Rectal smooth muscle tissue (tissue), 1 donor: ENCODE data around the gene SH3BP5.

Source experiments
- H3K27ac ChIP-seq: one replicate; pipeline ENCODE4 v1.7.0; 2013; ENCODE audit warnings: low read depth, low read length, inconsistent platforms
- H3K27me3 ChIP-seq: one replicate; pipeline ENCODE4 v1.7.0; 2013; ENCODE audit warnings: low read length; ENCODE audit not compliant: control insufficient read depth, insufficient read depth
- H3K36me3 ChIP-seq: one replicate; pipeline ENCODE4 v1.7.0; 2013; ENCODE audit warnings: low read length; ENCODE audit not compliant: control insufficient read depth, insufficient read depth
- H3K4me1 ChIP-seq: one replicate; pipeline ENCODE4 v1.7.0; 2013; ENCODE audit warnings: low read length; ENCODE audit not compliant: control insufficient read depth, insufficient read depth
- H3K4me3 ChIP-seq: one replicate; pipeline ENCODE4 v1.7.0; 2013; ENCODE audit warnings: low read length
- H3K9ac ChIP-seq: one replicate; pipeline ENCODE4 v1.7.0; 2013; ENCODE audit warnings: low read length

Gene SH3BP5

GRCh38 chr3:15345066-15345607, 12.8 kb upstream of the SH3BP5 start:
- H3K9ac ChIP-seq, result no peak overlapping the region
- no peak overlapping the region for H3K4me3 ChIP-seq
- H3K27ac ChIP-seq, result no peak overlapping the region

GRCh38 chr3:15342945-15343344, 10.6 kb upstream of the SH3BP5 start:
- Histone ChIP-seq H3K4me1 (no peaks in the 10 kb centered on the region), H3K9ac (no peak overlapping the region), H3K4me3 (no peak overlapping the region), H3K36me3 (no peaks in the 10 kb centered on the region), H3K27ac (no peak overlapping the region), H3K27me3 (no peaks in the 10 kb centered on the region)

More at GRCh38 chr3:15345066-15345607, 12.8 kb upstream of the SH3BP5 start:
- Histone ChIP-seq H3K4me1 (no peaks in the 10 kb centered on the region), H3K27me3 (no peaks in the 10 kb centered on the region), H3K36me3 (no peaks in the 10 kb centered on the region)

GRCh38 chr3:15342246-15342645, 9.9 kb upstream of the SH3BP5 start:
- Histone ChIP-seq H3K9ac (no peak overlapping the region), H3K27me3 (no peaks in the 10 kb centered on the region), H3K36me3 (no peaks in the 10 kb centered on the region), H3K27ac (no peak overlapping the region), H3K4me3 (no peak overlapping the region), H3K4me1 (no peaks in the 10 kb centered on the region)

DNA sequence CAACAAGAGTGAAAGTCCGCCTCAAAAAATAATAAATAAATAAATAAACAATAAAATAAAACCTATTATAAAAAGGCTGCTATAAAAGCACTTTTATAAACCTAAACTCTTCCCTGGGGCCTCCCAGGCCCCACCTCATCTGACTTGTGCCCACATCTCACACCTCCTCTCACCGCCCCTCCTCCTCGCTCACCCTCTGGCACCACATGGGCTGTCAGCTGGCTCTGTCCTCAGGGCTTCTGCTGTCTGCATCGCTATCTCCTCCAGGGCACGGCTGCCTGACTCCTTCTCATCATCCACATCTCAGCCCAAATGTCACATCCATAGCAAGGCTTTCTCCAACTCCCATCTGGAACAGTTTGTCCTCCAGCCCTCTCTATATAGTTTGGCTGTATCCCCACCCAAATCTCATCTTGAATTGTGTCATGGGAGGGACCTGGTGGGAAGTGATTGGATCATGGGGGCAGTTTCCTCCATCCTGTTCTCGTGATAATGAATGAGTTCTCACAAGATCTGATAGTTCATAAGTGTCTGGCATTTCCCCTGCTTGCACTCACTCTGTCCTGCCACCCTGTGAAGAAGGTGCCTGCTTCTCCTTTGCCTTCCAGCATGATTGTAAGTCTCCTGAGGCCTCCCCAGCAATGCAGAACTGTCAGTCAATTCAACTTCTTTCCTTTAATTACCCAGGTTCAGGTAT, 8.8 kb upstream of the SH3BP5 start:
- Histone ChIP-seq H3K27me3 (no peaks in the 10 kb centered on the region), H3K4me3 (no peak overlapping the region)

DNA sequence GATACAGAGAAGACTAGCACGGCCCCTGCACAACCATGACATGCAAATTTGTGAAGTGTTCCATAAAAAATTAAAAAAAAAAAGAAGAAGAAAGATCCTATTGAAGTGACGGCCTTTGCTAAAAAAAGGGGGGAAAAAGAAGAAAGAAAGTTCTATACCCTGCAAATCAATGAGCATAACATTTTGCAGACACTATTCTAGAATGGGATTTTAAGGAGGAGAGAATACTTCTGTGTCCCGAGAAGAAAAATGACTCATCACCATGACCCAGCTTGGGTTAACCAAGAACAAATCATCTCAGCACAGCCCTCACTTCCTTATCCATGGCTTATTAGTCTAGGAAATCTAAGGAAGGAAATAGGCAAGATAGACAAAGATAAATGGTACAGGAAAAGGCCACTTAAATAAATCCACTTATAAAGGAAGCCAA, 7.4 kb upstream of the SH3BP5 start:
- no peaks in the 10 kb centered on the region for H3K4me1 ChIP-seq
- no peaks in the 10 kb centered on the region for H3K27me3 ChIP-seq

More for the DNA sequence above, 8.8 kb upstream of the SH3BP5 start:
- no peaks in the 10 kb centered on the region for H3K4me1 ChIP-seq
- H3K36me3 ChIP-seq, result no peaks in the 10 kb centered on the region
- H3K27ac ChIP-seq, result no peak overlapping the region
- H3K9ac ChIP-seq, result no peak overlapping the region

GRCh38 chr3:15339001-15339400, 6.6 kb upstream of the SH3BP5 start:
- no peak overlapping the region for H3K9ac ChIP-seq

More for the DNA sequence above, 7.4 kb upstream of the SH3BP5 start:
- no peaks in the 10 kb centered on the region for H3K36me3 ChIP-seq
- H3K27ac ChIP-seq, result no peak overlapping the region
- H3K4me3 ChIP-seq, result no peak overlapping the region
- no peak overlapping the region for H3K9ac ChIP-seq

DNA sequence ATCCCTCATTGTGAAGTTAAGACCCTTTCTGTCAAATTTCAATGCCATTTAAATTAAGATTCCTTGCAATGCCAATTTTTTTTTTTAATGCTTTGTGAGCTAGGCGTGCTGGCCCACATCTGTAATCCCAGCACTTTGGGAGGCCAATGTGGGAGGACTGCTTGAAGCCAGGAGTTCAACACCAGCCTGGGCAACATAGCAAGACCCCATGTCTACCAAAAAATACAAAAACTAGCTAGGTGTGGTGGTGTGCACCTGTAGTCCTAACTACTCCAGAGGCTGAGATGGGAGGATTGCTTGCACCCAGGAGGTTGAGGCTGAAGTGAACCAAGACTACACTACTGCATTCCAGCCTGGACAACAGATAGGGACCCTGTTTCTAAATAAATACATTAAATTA, 5.6 kb upstream of the SH3BP5 start:
- Histone ChIP-seq H3K27ac (no peak overlapping the region), H3K36me3 (no peaks in the 10 kb centered on the region), H3K9ac (no peak overlapping the region), H3K4me1 (no peaks in the 10 kb centered on the region), H3K4me3 (no peak overlapping the region), H3K27me3 (no peaks in the 10 kb centered on the region)

More at GRCh38 chr3:15339001-15339400, 6.6 kb upstream of the SH3BP5 start:
- H3K4me1 ChIP-seq, result no peaks in the 10 kb centered on the region
- H3K27me3 ChIP-seq, result no peaks in the 10 kb centered on the region
- H3K27ac ChIP-seq, result no peak overlapping the region
- H3K4me3 ChIP-seq, result no peak overlapping the region
- H3K36me3 ChIP-seq, result no peaks in the 10 kb centered on the region

DNA sequence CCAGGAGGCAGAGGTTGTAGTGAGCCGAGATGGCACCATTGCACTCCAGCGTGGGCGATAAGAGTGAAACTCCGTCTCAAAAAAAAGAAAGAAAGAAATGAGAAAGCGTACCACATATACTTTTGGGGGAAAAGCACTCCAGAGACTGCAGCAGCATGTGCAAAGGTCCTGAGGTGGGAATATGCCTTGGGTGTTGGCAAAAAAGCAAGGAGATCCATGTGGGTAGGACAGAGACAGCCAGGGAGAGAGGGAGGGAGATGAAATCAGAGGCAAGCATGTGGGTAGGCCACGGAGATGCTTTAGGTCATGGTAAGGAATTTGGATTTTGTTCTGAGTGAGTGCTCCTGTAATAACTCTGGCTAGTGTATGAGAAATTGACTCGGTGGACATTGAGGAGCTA, 3.7 kb upstream of the SH3BP5 start:
- H3K4me1 ChIP-seq, result no peaks in the 10 kb centered on the region
- no peaks in the 10 kb centered on the region for H3K36me3 ChIP-seq
- H3K27ac ChIP-seq, result no peak overlapping the region
- no peaks in the 10 kb centered on the region for H3K27me3 ChIP-seq
- H3K9ac ChIP-seq, result no peak overlapping the region
- no peak overlapping the region for H3K4me3 ChIP-seq

DNA sequence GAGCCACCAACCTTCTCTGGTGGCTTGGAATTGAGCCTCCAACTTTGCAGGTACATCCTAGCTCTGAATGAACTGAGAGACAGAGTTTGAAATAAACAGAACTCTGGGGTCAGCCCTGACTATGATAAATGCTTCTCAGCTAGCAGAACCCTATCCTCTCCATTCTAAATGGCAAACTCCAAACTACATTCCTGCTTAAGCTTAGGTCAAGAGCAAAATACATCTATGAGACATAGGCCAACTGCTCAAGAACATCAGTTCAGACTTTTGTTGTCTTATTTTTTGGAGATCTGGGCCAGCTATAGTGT, 1.5 kb upstream of the SH3BP5 start:
- Histone ChIP-seq H3K27me3 (no peaks in the 10 kb centered on the region), H3K9ac (no peak overlapping the region), H3K36me3 (no peaks in the 10 kb centered on the region), H3K27ac (no peak overlapping the region), H3K4me1 (no peaks in the 10 kb centered on the region), H3K4me3 (no peak overlapping the region)

GRCh38 chr3:15333099-15333955, 941 bp upstream of the SH3BP5 start:
- Histone ChIP-seq H3K4me3 (peak overlapping the region; percentile 95), H3K27me3 (no peaks in the 10 kb centered on the region), H3K36me3 (no peaks in the 10 kb centered on the region), H3K4me1 (no peaks in the 10 kb centered on the region), H3K27ac (no peak overlapping the region), H3K9ac (no peak overlapping the region)

GRCh38 chr3:15331606-15332404, 581 bp downstream of the SH3BP5 start:
- H3K9ac ChIP-seq, result peak overlapping the region; percentile 67
- peak overlapping the region; percentile 95 for H3K4me3 ChIP-seq
- no peaks in the 10 kb centered on the region for H3K36me3 ChIP-seq
- no peaks in the 10 kb centered on the region for H3K27me3 ChIP-seq
- H3K4me1 ChIP-seq, result no peaks in the 10 kb centered on the region
- H3K27ac ChIP-seq, result peak overlapping the region; percentile 63

DNA sequence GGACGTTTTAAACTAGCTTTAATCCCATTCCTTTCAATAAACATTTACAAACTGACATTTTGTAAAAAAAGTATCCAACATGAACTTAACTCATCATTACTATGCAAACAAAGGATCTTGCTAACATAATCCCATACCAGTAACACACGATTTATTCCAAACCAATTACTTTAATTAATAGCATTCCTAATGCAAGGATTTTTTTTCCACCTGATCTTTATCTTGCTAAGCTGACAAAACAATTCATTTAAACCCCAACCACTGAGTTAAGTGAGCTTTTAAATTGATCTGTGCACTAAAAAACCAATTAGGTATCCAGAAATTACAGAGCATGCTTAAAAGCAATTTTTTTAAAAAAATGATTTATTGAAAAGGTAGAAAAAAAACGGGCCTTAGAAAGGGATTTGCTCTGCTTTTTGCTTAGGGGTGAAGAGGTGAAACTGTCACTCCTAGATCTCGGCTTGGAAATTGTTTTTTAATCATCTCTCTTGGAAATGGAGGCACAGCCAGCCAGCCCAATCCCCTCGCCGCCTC, 1.2 kb downstream of the SH3BP5 start:
- Histone ChIP-seq H3K4me3 (peak overlapping the region; percentile 95), H3K27ac (peak overlapping the region; percentile 63), H3K9ac (no peak overlapping the region), H3K27me3 (no peaks in the 10 kb centered on the region), H3K36me3 (no peaks in the 10 kb centered on the region), H3K4me1 (no peaks in the 10 kb centered on the region)
